Astrocyte (in vitro differentiated cells and primary cell): ENCODE measurements around the gene IGF1R.

ENCODE experiments used
- EZH2 ChIP-seq: IDR thresholded peaks from 2 replicates; pipeline ENCODE4 v1.6.1; 2012; ENCODE audit warnings: mild to moderate bottlenecking, low read length, inconsistent platforms; ENCODE audit not compliant: insufficient read depth
- TF ChIP-seq, protein P1 (sequence below): IDR thresholded peaks from 2 replicates; pipeline ENCODE4 v1.5.1; 2011; ENCODE audit warnings: low read depth, mild to moderate bottlenecking, inconsistent platforms, low read length, moderate library complexity; ENCODE audit not compliant: insufficient read depth

DNA sequence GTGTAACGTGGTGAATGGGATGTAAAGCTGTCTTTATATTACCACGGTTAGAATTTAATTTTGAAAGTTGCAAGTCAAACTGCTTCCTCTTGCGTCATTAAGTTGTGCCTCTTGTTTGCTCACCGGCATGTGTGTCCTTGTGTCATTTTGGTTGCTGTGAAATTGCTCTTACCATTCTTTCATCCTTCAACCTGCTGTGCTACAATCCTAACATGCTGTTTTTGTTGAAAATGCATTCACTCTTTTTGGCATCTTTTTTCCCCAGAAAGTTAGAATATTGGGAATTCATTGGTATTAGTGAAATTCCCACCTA, 194.6 kb downstream of the IGF1R start:
- TF ChIP-seq, protein P1, sequence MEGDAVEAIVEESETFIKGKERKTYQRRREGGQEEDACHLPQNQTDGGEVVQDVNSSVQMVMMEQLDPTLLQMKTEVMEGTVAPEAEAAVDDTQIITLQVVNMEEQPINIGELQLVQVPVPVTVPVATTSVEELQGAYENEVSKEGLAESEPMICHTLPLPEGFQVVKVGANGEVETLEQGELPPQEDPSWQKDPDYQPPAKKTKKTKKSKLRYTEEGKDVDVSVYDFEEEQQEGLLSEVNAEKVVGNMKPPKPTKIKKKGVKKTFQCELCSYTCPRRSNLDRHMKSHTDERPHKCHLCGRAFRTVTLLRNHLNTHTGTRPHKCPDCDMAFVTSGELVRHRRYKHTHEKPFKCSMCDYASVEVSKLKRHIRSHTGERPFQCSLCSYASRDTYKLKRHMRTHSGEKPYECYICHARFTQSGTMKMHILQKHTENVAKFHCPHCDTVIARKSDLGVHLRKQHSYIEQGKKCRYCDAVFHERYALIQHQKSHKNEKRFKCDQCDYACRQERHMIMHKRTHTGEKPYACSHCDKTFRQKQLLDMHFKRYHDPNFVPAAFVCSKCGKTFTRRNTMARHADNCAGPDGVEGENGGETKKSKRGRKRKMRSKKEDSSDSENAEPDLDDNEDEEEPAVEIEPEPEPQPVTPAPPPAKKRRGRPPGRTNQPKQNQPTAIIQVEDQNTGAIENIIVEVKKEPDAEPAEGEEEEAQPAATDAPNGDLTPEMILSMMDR: no peak
- TF ChIP-seq EZH2: no peak
